SH-SY5Y (cell line): ENCODE measurements around the gene DNAI7.

Source experiments
- GATA2 ChIP-seq: IDR thresholded peaks from 2 replicates; pipeline ENCODE4 v1.6.1; 2011; ENCODE audit warnings: mild to moderate bottlenecking, low read depth, low read length
- GATA3 ChIP-seq: IDR thresholded peaks from 2 replicates; pipeline ENCODE4 v1.6.1; 2011; ENCODE audit warnings: low read depth, mild to moderate bottlenecking, low read length, moderate library complexity

- no peak for TF ChIP-seq GATA3
- no peak for TF ChIP-seq GATA2
Measured at GRCh38 chr12:25126746-25127145, 68.2 kb downstream of the DNAI7 start.
